B cell (primary cell): ENCODE measurements around the gene NUSAP1. TPM values are rescaled to one million over a fixed set of nuclear protein-coding genes. Genes with fewer than 3 reads are reported as not detected.
A peak's percentile ranks its signal among the peaks of the same experiment; 100 is the strongest.

Experiments used
- ATAC-seq: fragments of 200-7000 bp; cut with Tn5 transposase; one replicate; pipeline ENCODE4 v1.10.0; 2021; ENCODE audit warnings: low read depth, mild to moderate bottlenecking, moderate number of reproducible peaks, moderate library complexity
- CTCF ChIA-PET: fragments of 350-600 bp; sonication (Branson Sonifier 250); formaldehyde crosslinking; loops from one replicate; lab custom pipeline; 2021; ENCODE audit warnings: antibody characterized with exemption, inconsistent platforms; lab: Charles Lee
- POLR2A ChIA-PET: fragments of 350-600 bp; sonication (Branson Sonifier 250); formaldehyde crosslinking; loops from one replicate; lab custom pipeline; 2021; ENCODE audit warnings: antibody characterized with exemption; lab: Charles Lee
- DNase-seq: peaks from one replicate; pipeline ENCODE4 v3.0.0; 2013
- H2AFZ ChIP-seq: 2 replicates; pipeline ENCODE4 v1.6.1; 2012; ENCODE audit warnings: mild to moderate bottlenecking, low read depth, low read length; ENCODE audit not compliant: insufficient read depth, poor library complexity, severe bottlenecking
- H3K27ac ChIP-seq, 2 donors: 1 replicate in 1 of 2; 2 replicates in 1 of 2; pipeline ENCODE4 v1.5.1; 2012 to 2013; ENCODE audit warnings: low read length in 2 of 2, mild to moderate bottlenecking in 2 of 2, moderate library complexity in 1 of 2
- H3K27me3 ChIP-seq, 4 experiments: fragments of 200-600 bp in 1 of 4; sonication (generic) in 1 of 4; replicated peaks in 1 of 4; 1 replicate in 2 of 4; 2 replicates in 2 of 4; pipeline versions ENCODE4 v1.6.1 to v1.7.0; 2013 to 2016; ENCODE audit warnings: low read length in 3 of 4, mild to moderate bottlenecking in 2 of 4, mixed read lengths in 1 of 4, moderate library complexity in 1 of 4; ENCODE audit not compliant: insufficient read depth in 4 of 4, control insufficient read depth in 3 of 4; ENCODE audit errors: control extremely low read depth in 1 of 4
- H3K36me3 ChIP-seq, 2 experiments: replicated peaks in 1 of 2; 1 replicate in 1 of 2; 2 replicates in 1 of 2; pipeline versions ENCODE4 v1.6.1 to v1.7.1; 2013; ENCODE audit warnings: low read length in 1 of 2; ENCODE audit not compliant: insufficient read depth in 2 of 2, control insufficient read depth in 1 of 2; ENCODE audit errors: control extremely low read depth in 1 of 2, extremely low read depth in 1 of 2
- H3K4me1 ChIP-seq, 2 donors: fragments of 200-600 bp in 1 of 2; sonication (generic) in 1 of 2; 1 replicate in 1 of 2; 2 replicates in 1 of 2; pipeline versions ENCODE4 v1.5.1 to v1.6.1; 2013 to 2017; ENCODE audit warnings: low read length in 2 of 2; ENCODE audit not compliant: control insufficient read depth in 2 of 2, insufficient read depth in 2 of 2
- H3K4me2 ChIP-seq: replicated peaks from 2 replicates; pipeline ENCODE3; 2012; ENCODE audit warnings: mild to moderate bottlenecking, low read depth, low read length; ENCODE audit not compliant: poor library complexity, severe bottlenecking
- H3K4me3 ChIP-seq, 5 experiments: fragments of 200-600 bp in 1 of 5; sonication (generic) in 1 of 5; 1 replicate in 3 of 5; 2 replicates in 2 of 5; pipeline versions ENCODE4 v1.5.1 to v1.7.0; 2011 to 2016; ENCODE audit warnings: low read length in 4 of 5, mild to moderate bottlenecking in 4 of 5, low read depth in 2 of 5, control low read depth in 1 of 5, moderate library complexity in 1 of 5; ENCODE audit not compliant: insufficient read depth in 1 of 5; ENCODE audit errors: control extremely low read depth in 1 of 5, extremely low read depth in 1 of 5
- H3K79me2 ChIP-seq: fragments of 200-600 bp; sonication (generic); one replicate; pipeline ENCODE4 v1.6.0; 2016; ENCODE audit warnings: low read length; ENCODE audit not compliant: control insufficient read depth, insufficient read depth
- H3K9ac ChIP-seq: fragments of 200-600 bp; sonication (generic); 2 replicates; pipeline ENCODE4 v1.6.1; 2017; ENCODE audit warnings: mild to moderate bottlenecking, low read length, moderate library complexity
- H3K9me3 ChIP-seq, 3 donors: one replicate each; pipeline versions ENCODE4 v1.6.1 to v1.7.1; 2013; ENCODE audit warnings: low read length in 2 of 3; ENCODE audit not compliant: control insufficient read depth in 2 of 3, insufficient read depth in 1 of 3; ENCODE audit errors: control extremely low read depth in 1 of 3
- H4K20me1 ChIP-seq: 2 replicates; pipeline ENCODE4 v1.6.0; 2012; ENCODE audit warnings: mild to moderate bottlenecking, low read length; ENCODE audit not compliant: insufficient read depth, control insufficient read depth, poor library complexity, severe bottlenecking
- H3K27ac Mint-ChIP-seq: one replicate; pipeline ENCODE4 v1.8.0; 2021; ENCODE audit warnings: mixed read lengths
- H3K27me3 Mint-ChIP-seq: one replicate; pipeline ENCODE4 v1.8.0; 2021; ENCODE audit warnings: mixed read lengths
- H3K4me1 Mint-ChIP-seq: one replicate; pipeline ENCODE4 v1.8.0; 2021; ENCODE audit warnings: mixed read lengths
- H3K4me3 Mint-ChIP-seq: one replicate; pipeline ENCODE4 v1.8.0; 2021; ENCODE audit warnings: mixed read lengths
- H3K9me3 Mint-ChIP-seq: one replicate; pipeline ENCODE4 v1.8.0; 2022; ENCODE audit warnings: mixed read lengths; ENCODE audit not compliant: insufficient read depth
- CTCF ChIP-seq: fragments of 200-600 bp; IDR thresholded peaks from one replicate; pipeline ENCODE4 v1.8.0; 2022; ENCODE audit warnings: antibody characterized with exemption, mild to moderate bottlenecking
- EZH2 ChIP-seq: IDR thresholded peaks from 2 replicates; pipeline ENCODE4 v1.6.1; 2012; ENCODE audit warnings: borderline replicate concordance, low read depth, mild to moderate bottlenecking, moderate library complexity, low read length; ENCODE audit not compliant: insufficient read depth, poor library complexity, severe bottlenecking
- WGBS: methylation state at CpG from one replicate; pipeline ENCODE4 v1.1.5; 2013; ENCODE audit warnings: missing lambda C conversion rate; ENCODE audit not compliant: insufficient coverage; 5-methylcytosine and 5-hydroxymethylcytosine counted together
- intact Hi-C: fragments of 100-400 bp; cut with micrococcal nuclease; formaldehyde crosslinking; loops from one replicate; pipeline ENCODE4 v1.10.0; 2022
- polyA plus RNA-seq: library from polyadenylated mRNA; depleted of rRNA; stranded (reverse); fragments of >200 nt; gene quantifications from 2 replicates; pipeline ENCODE4 v1.2.3, GENCODE V29; 2012
- total RNA-seq, 2 donors: library from RNA; stranded (reverse); fragments of 120-200 nt in 1 of 2; gene quantifications; 1 replicate in 1 of 2; 2 replicates in 1 of 2; pipeline versions ENCODE4 v1.2.3 to v1.2.4, GENCODE V29; 2013 to 2022

The NUSAP1 gene
- total and polyA plus RNA-seq, 2 donors (not counting 1 experiment from before 2014, with no cell fraction given) = 5.4 to 8.3 TPM

- ChIA-PET CTCF (no interaction called here), POLR2A (no interaction called here)
- Histone ChIP-seq H2AFZ (no peak overlapping the region), H3K9me3 (no peaks in the 10 kb centered on the region), H3K79me2 (no peaks in the 10 kb centered on the region), H3K36me3 (peaks cover 0 to 1% of the 10 kb centered on the region in 2 experiments), H3K27me3 (no peaks in the 10 kb centered on the region), H3K27ac (no peak overlapping the region), H3K4me3 (no peak overlapping the region), H4K20me1 (no peaks in the 10 kb centered on the region), H3K4me1 (no peaks in the 10 kb centered on the region), H3K4me2 (no peak overlapping the region), H3K9ac (no peak overlapping the region)
- Mint-ChIP-seq H3K9me3 (no peaks in the 10 kb centered on the region), H3K4me1 (no peaks in the 10 kb centered on the region), H3K4me3 (no peak overlapping the region), H3K27me3 (no peaks in the 10 kb centered on the region), H3K27ac (no peak overlapping the region)
- ATAC-seq (no peak), DNase-seq (no peak)
- intact Hi-C loops = no loop called here
- 100% methylated on average over 1 of the region's 1 CpG for WGBS
- TF ChIP-seq CTCF = no peak
- no peak for TF ChIP-seq EZH2
These were observed 9.1 kb upstream of the NUSAP1 start for GRCh38 chr15:41323611-41324010.

- Histone ChIP-seq H3K9ac (no peak overlapping the region), H3K27me3 (no peaks in the 10 kb centered on the region), H3K4me2 (no peak overlapping the region), H2AFZ (peak overlapping the region; percentile 98), H3K4me1 (peaks cover 13 to 19% of the 10 kb centered on the region in 2 donors), H4K20me1 (no peaks in the 10 kb centered on the region), H3K27ac (peak overlapping the region in 1 of 2 donors; percentile 56), H3K9me3 (no peaks in the 10 kb centered on the region), H3K4me3 (no peak overlapping the region), H3K79me2 (peaks cover under 1% of the 10 kb centered on the region), H3K36me3 (no peaks in the 10 kb centered on the region)
- H3K4me3 Mint-ChIP-seq = peak overlapping the region; percentile 99
- H3K9me3 Mint-ChIP-seq = no peaks in the 10 kb centered on the region
- TF ChIP-seq CTCF = no peak
- no peak for TF ChIP-seq EZH2
- no peak for ATAC-seq
- peak overlapping the region; percentile 95 for H3K27ac Mint-ChIP-seq
- POLR2A ChIA-PET = interaction anchor here (0.6 kb wide), 1 partner anchor 12 kb away, joined by 3 read pairs; no protein-coding TSS in a partner anchor
- CTCF ChIA-PET = interaction anchor here (0.6 to 1.3 kb wide), 4 partner anchors 41 to 964 kb away, joined by 3 read pairs; partner anchors contain the start of gene CHP1
- DNase-seq = peak; percentile 11
- WGBS = no CpG with 5 or more reads among the region's 6 CpGs
- peaks cover 26% of the 10 kb centered on the region for H3K4me1 Mint-ChIP-seq
- H3K27me3 Mint-ChIP-seq = no peaks in the 10 kb centered on the region
- intact Hi-C loops = no loop called here
These were observed 1.4 kb upstream of the NUSAP1 start for GRCh38 chr15:41331281-41331680.
